T-helper 2 cell (primary cell): Measurements from ENCODE around the gene GNG3.
A peak's percentile ranks its signal among the peaks of the same experiment; 100 is the strongest.
"Not testable (repeated sequence)": the region's sequence is repeated elsewhere in the genome, so short reads cannot be mapped to it uniquely, and the experiment has no call there.

ENCODE experiments used
- DNase-seq, 5 experiments: peaks; one replicate each; pipeline versions ENCODE4 v3.0.0 to v3.0.0-alpha.2; 2012 to 2022

The GNG3 gene

DNA sequence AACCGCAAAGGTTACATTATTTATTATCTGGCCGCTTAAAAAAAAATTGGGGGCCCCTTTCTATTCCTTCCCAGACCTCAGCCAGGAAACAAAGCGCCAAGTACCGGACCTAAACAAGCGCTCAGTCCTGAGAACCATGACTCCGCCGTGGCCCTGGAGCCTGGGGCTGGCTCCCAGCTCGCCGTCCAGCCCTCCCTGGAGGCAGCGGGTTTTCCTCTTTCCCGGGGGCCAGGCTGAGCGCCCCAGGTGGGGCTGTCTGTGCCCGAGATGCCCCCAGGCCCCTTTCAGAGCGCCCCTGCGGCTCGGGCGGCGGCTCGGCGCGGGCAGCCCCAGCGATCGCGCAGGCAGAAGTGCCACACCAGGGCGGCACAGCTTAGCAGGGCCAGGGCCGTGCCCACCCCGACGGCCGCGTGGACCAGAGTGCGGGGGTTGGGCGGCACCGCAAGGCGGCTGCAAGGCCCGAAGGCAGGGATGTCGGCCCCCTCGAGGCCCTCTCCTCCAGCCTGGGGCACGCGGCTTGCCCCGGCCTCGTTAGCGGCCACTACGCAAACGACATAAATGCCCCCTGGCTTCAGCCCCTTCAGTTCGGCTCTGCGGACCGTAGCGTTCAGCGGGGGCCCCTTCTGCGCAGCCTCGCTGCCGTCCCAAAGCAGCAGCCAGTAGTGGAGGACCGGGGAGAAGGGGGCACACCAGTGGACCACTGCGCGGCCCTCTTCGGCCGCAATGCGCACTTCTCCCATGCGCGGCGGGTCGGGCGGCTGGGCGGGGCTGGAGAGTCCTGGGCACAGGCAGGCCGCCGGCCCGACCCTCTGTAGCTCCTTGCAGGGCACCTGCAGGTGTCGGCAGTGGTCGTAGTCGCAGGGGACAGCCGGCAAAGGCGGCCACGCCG, 19.7 kb upstream of the GNG3 start:
- DNase-seq = no peak

DNA sequence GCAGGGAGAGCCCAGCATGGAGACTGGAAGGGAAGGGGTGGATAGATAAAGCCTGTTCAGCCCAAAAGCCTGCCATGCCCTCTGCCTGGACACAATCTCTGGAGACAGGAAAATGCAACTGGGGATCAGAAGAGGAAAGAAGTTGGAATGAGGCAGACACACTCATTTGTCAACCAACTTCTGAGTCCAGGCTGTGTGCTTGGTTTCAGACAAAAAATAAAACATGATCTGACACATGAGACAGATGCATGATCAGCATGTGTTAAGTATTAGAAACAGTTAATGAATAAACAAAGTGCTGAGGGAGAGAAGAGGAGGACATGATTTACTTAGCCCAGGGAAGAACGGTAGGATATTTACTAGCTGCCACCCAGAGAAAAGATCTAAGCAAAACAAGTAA, 19.0 kb upstream of the GNG3 start:
- no peak for DNase-seq

DNA sequence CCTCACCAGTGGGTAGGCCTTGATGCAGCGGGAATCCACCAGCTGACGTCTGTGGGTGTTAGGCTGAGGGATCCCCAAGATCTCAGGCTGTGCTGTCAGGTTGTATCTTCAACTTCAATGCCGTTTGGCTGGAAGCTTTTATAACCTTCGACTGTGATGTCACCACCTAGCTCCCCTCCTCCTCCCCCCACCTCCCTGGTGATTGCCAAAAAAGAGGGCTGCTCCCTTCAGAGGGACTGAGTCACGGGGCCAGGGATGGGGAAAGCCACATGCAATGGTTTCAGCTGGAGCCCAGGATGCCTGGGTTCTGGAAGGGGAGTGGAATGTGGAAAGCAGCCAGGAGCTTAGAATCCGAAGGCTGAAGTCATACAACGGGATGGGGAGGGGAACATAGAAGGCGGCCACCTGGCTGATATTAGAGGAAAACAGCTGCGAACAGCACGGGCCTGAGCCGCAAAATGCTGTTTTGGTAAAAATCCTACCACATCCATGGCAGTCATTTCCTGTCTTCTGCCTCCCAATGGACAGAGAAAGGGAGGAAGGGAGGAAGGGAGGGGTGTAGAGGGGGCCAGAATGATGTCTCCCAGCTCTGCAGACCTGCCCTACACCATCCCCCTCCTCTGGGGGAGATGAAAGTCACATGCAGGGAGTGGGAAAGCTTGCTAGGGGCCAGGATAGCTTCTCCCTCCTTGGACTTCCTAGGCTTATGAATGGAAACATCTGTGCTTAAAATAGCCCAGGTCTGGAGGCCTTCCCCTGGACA, 17.9 kb upstream of the GNG3 start, which contains the start of gene LRRN4CL:
LRRN4CL (minus strand) TSS at position 110 of the 763 bp plus-strand sequence. CDS start 1,022 bp downstream, outside the sequence.
- DNase-seq = no peak

DNA sequence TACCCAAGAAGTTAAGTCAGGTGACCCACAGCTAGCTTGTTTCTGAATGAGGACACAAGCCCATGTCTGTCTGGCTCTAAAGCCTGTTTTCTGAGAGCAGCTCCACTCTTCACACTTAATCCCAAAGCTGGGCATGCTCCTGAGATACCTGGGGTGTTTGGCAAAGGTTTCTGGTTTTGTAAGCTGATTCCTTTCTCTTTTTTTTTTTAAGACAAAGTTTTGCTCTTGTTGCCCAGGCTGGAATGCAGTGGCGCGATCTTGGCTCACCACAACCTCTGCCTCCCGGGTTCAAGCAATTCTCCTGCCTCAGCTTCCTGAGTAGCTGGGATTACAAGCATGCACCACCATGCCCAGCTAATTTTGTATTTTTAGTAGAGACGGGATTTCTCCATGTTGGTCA, 13.9 kb upstream of the GNG3 start:
- DNase-seq = not testable (repeated sequence)

DNA sequence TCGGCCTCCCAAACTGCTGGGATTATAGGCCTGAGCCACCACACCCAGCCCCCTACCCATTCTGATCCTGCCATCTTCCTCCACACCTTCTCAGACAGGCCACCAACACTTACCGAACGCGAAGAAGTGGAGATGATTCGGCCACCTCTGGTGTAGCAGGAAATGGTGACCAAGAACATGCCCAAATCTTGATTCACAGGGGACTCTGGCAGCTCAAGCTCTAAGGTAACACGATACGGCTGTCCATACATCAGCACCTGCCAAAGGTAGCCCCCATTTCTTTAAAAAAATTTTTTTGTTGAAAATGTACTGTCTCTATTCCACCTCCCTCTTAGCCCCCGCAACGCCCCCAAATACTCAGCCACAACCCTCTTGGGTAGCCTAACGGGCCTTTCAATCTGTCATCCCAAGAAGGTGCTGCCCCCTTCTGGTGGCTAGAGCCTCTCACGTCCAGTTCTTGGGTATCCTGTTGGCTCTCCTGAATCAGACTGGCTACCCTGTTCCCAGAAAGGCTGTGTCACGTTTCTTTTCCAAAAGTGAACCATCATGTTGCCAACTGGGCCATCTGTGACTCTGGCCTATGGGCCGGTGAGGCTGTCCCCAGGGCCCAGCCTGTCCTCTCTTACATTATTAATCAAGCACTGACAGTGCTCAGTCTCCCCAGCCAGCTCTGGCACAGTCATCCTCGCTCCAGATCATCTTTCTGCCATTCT, 12.9 kb upstream of the GNG3 start:
- DNase-seq = peak; percentile 40 to 78 (median 55)

DNA sequence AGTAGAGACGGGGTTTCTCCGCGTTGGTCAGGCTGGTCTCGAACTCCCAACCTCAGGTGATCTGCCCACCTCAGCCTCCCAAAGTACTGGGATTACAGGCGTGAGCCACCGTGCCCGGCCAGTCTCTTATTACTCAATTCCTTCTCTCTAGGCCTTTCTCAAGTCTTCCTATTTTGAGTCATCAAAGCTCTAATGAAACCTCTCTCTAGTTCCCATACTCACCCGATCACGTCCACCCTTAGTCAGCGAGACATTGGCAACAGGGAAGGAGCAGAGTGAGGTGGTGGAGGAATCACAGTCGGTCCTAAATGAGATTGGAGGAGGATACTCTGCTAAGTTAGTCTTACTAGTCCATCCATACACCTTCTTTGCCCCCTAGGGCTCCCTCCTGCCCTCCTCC, 5.2 kb upstream of the GNG3 start:
- DNase-seq = no peak

DNA sequence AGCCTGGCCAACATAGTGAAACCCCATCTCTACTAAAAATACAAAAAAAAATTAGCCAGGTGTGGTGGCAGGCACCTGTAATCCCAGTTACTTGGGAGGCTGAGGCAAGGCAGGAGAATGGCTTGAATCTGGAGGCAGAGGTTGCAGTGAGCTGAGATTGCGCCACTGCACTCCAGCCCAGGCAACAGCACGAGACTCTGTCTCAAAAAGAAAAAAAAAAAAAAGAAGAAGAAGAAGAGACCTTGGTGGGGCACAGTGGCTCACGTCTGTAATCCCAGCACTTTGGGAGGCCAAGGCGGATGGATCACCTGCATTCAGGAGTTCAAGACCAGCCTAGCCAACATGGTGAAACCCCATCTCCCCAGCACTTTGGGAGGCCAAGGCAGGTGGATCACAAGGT, 3.6 kb upstream of the GNG3 start:
- DNase-seq = not testable (repeated sequence)

DNA sequence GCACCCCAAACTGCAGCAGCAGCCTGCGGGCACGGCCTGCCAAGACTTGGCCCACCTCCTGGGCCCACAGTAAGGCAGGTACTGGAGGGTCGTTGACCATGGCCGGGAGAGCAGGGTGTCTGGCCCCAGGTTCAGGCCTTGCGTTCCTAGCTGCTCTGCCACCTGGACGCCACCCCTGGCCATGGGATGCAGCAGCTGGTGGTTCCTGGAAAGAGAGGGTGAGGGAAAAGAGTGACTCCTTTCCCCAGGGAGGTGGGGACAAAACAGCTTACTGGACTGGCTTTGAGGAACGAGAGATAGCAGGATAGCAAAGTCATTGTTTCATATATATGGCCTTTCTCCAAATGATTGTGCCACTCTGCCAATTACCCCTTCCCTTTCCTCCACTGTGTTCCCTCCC, 2.1 kb upstream of the GNG3 start:
- no peak for DNase-seq

DNA sequence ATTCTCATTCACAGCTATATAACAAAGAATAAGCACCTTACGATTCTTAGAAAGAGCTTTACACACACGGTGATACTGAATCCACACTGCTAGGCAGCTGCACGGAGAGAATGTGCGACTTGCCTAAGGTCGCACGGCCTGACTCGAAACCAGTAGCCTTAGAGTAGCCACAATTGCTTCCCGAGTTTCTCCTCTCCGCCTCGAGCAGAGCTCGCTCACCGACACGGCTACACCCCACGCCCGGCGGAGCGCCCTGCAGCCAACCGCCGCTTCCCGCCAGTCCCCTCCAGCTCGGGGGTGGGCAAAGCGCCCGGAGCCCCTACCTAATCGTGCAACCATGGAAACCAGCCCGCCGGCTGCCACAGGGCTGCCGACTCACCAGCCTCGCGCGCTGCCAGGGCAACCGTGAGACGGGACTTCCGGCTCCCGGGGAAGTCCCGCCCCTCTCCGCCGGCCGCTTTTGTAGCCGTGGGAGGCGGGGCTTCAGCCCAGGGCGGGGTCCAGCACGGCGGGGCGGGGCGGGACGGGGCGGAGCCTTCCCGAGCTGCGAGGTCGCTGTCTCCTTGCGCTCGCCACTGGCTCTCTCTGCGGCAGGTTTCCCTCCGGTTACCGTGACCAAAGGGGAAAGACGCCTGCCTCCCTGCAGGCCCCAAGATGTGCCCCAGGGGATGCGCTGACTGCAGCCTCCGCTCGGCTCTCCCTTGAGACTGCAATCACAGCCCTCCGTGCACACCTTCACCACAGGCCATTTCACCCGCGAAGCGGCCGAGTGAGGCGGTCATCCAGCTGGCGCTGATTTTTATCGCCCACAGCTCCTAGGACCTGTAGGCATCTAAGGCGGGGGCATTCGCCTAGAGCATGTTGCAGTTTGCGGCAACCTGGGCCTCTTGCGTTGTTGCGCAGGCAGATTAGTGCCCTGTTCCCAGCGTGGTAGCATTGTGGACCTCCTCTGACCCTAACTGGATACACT, 1.3 kb upstream of the GNG3 start:
- DNase-seq = peak; percentile 90 to 93 (median 93)

DNA sequence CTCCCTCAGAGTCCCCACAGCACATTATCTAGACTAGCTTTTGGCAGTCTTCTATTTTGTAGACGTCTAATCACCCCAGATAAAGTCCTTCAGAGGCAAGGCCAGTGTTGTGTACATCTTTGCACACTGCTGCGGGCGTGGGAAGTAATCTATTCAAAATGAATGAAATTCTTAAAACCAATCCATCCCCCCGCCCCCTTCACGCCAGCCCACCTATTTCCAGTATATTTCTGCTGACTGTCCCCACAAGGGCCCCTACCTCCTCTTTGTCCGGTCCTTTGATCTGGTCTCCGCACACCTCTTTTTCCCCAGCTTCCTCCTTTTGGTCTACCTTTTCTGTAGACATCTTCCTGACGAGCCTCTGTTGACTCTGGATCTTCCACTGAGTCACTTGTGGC, 627 bp upstream of the GNG3 start:
- no peak for DNase-seq

DNA sequence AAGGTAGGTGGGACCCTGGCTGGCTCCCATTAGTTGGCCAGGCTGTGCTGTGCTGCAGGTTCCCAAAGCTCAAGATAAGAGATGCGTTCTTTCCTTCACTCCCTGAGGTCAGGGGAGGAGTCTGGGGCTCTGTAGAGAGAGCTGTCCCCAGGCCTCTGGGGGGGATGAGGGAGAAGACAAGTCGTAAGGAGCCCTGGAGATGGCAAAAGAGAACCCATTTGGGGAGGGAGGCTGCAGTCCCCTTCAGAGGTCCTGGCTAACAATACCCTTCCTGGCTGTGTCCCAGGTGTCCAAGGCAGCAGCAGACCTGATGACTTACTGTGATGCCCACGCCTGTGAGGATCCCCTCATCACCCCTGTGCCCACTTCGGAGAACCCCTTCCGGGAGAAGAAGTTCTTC, 916 bp downstream of the GNG3 start:
- no peak for DNase-seq

DNA sequence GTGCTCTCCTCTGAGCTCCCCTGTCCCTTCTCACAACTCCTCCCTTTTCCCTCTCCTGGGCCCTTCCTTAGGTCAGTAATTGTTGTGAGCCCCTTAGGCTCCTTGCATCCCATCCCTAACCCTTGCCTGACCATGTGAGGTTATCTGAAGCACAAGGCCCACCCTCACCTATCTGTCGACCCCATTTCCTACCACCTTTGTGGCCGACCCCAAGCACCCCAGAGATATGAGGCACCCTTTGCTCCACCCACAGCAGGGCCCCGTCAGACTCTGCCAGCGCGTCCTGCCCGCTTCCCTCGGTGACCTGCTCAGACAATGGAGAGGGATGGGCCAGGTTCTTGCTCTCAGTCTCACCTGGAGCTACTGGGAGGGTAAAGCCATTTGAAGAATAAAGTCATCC, 1.3 kb downstream of the GNG3 start:
- peak in 3 of 5 experiments; percentile 16 to 72 (median 39) for DNase-seq

DNA sequence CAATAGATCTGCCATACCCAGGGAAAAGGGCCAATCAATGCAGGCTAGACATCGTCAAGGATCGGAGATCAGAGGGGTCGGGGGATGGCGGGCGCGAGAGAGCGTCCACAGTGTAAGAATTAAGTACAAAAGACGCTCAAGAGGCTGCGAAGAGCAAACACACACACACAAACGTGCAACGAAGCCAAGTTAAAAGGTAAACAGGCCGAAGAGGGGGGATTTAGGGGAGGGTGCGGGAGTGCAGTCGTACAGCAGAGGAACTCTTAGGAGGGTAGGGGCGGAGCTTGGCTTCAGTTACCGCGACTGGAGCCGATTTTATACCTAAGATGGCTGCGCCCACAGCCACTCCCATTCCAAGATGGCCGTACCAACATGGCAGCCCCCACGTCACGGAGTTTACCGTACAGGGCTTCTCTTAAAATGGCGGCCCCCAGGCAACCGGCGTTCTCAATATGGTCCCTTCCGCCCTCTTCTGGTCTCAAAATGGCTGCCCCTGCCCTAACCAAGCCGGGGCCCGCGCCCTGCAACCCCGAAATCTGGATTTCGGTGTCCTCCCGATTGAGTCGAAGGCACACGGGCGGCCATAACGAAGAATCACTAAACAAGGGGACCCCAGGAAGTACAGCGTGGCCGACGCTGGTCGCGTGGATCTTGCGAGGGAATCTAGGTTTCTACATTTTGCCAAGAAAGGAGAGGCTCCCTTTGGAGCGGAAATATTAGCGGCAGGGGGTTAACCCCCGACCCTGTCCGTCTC, 1.9 kb downstream of the GNG3 start:
- peak; percentile 79 to 99 (median 96) for DNase-seq

DNA sequence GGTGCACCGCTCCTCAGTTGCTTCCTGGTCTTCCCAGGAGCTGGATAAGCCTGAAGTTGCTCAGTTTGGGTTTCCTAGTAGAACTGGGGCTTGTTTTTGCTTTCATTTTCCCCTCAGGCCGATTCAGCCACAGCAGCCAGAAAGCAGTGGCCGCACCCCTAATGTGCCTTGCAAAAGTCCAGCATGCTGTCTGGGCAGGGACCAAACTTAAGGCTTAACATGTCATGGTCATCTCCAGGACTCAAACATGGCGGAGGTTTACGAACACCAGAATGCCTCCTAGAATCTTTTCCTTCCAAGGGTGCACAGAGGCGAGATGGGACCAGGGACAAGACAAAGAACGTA, 2.5 kb downstream of the GNG3 start:
- DNase-seq = no peak

DNA sequence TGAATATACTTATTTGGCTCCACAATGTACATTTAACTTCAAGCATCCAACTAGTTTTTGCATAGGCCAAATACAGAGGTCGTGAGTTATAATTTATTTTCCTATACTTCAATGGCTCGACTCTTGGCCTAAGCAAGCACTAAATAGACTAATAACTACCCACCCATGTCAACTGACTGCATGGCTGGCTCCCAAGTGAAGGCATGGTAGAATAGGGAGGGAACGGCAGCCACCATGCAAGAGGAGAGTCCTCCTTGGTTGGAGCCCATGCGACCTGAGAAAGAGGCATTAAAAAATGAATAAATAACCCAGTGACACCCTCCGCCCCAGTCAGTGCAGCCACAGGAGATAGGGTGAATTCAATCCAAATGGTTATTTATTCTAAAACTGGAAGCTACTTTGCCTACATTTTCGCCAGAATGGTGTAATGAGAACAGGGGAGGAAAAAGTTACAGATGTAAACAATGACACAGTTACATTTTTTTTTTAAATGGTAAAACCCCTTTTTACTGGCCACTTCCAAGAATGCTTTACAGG, 4.9 kb downstream of the GNG3 start:
- no peak for DNase-seq

DNA sequence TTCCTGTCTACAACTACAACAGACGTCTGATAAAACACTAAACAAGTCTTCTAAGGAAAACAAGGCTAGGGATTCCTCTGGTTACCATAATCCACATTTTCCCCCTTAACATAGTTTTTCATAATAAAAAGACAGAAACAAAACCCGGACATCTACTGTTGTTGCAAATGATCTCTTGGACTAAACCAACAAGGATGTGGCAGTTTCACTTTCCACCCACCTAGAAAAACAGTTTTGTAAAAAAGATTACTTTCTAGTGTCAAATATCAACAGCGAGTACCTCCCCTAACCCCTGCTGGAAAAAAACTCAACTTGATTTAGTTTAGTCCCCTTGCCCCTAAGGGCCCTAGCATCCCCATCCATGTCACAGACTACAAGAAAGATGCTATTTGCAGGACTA, 5.4 kb downstream of the GNG3 start:
- DNase-seq = peak in 1 of 5 experiments; percentile 66

DNA sequence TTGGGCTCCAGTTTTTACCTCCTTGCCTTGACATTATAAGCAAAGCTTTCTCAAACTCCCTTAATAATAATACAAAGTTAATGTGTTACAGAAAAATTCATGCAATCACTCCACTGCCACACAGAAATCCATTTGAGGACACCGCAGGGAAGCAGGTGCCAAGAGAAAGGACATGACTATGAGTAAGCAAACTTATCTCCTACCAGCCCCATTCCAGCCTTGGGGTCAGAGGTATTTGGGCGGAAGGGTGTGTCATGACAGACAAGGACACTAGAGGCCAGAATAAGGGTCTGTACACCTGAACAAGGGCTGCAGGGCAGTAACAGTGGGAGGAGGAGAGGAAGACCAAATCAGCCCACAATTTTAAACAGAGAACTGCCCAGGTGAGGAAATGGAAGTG, 5.9 kb downstream of the GNG3 start:
- DNase-seq = no peak

DNA sequence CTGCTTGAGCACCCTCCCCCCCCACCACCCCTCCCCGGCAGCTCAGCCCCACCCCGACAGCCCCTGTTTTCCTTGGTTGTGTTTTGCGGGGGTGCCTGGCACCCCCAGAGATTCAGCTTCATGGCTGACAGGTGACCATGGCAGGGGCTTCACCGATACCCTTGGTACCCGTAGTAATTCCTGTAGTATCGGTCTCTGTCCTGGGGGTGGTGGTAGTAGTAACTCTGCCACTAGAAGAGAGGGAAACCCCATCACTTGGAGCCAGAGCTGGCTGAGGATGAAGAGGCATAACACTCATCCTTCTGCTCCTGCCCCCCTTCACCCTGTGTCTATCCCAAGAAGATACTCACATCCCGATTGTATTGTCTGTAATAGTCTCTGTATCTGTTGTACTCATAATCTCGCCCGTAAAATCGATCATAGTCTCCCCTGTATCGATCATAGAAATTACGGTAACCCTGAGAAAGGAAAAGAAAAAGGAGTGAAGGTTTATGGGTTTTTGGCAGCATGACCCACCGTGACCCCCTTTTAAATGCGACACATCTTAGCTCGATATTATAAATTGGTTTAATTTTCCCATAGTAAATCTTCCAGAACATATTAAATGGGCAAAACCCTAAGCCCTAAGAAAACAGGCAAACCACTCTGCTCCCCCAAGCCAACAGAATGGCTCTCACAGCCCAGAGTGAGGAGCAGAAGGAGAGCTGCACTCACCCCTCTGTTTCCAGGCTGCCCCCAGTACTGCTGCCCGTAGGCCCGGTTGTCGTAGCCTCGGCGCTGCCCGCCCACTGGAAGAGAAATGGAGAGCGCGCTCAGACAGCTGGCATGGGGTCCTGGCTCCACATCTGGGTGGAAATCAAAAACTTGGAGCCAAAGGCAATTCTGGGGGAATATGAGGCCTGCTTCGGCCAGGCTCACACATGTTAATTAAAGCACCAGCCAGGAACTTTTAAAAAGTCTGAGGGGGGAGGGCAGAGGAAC, 8.0 kb downstream of the GNG3 start:
- DNase-seq = no peak

DNA sequence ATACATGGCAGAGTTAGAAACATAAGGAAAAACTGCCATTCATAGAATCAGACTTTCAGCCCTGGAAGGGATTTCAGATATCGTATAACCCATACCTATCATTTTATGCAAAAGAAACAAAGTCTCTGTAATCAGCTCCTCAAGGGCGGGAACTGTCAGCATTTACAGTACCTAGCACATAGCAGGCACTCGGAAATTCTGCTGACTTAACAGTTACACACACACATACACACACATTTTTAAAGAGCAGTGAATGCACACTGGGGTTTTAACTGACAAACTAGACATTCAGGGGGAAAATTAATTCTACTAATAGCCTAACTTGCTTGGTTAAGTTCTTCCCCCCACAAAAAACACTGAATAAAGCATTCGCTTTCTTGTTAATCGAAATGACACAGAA, 8.7 kb downstream of the GNG3 start:
- DNase-seq = no peak

DNA sequence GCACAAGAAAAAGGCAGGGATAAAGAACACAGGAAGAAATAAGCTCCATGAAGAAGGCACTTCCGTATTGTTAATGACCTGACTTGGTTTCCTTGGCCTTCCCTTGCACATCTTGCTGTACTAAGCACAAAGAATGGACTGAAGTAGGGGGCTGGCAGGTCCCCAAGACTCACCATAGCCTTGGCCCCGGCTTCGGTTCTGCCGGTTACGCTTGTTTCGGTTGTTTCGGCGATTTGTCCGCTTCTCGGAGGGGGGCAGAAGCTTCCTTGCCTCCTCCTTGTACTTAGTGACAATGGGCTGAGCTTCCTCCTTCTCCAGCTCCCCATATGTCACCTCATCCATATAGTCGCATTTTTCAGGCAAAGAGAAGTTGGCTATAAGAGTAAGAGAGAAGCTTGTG, 9.3 kb downstream of the GNG3 start:
- DNase-seq = no peak
